ENCODE measurements around the gene TLL1.

The TLL1 gene

DNA sequence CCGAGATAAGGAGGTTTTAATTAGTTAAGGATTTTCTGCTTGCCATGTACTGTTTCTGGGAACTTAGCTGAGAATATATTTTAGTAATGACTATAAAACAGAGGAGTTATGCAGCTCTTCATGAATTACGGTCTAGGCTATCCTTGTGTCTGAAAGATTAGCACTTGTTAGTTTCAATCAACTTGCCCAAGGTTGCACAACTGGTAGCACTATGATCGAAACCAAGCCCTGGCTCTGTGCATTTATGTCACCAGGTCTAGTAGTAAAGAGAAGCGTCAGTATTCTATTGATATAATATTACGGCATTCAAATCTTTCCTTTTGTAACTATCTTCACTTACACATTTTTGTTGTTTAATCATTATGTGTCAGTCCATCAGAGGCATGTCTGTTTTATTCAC, 176.0 kb downstream of the TLL1 start:
- no peak for DNase-seq (ENCODE audit: low read depth)

DNA sequence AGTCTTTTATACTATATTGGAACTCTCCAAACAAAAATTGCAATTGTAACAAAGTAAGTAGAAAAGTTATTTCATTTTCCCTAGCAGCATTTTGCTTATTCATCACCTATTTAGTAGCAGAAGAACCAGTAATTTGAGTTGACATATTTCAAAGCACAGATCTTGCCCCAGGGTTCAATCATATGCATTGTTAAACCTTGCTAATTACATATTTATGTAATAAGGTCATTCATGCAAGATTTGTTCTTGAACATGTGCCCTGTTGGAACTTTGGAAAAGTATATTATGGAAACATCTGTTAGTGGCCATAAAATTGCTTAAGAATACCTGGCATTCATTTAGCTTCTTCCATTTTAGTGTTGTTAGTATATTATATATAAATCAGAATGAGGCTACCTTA, 191.7 kb downstream of the TLL1 start:
- DNase-seq (ENCODE audit: low read depth): no peak

DNA sequence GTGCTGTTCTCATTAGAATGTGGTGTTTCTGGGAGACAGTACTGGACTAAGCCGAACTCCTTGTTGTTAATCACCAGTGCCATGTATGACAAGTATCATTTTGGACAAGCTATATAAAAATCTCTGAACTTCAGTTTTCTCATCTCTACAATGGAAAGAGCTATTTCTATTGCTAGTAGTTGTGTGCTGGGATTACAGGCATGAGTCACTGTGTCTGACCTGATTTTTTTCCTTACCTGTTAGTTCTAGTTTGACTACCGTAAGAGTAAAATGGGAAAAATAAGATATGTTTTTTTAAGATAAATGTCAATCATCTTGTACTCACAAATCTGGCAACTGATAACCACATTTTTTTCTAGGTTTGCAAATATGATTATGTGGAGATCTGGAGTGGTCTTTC, 192.3 kb downstream of the TLL1 start:
- no peak for DNase-seq (ENCODE audit: low read depth)

- DNase-seq (ENCODE audit: low read depth): no peak
Observed at GRCh38 chr4:166066936-166067335, 193.9 kb downstream of the TLL1 start.

DNA sequence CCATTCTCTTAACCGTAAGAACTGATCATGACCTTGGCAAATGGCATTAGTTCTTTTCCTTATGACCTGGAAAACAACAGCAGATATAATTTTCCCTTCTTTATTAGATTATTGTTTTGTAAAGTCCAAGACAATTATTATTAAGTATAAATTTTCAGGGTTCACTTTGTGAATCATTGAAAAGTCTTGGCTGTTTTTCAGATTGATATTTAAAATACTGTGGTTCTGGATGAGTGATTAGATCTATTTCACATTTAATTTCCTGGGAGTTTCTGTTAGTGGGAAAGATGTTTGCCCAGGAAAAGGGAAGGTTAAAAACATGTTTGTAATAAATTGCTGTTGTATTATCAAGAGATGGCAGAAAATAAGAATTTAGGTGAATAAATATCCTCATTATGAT, 194.9 kb downstream of the TLL1 start:
- DNase-seq (ENCODE audit: low read depth): no peak

DNA sequence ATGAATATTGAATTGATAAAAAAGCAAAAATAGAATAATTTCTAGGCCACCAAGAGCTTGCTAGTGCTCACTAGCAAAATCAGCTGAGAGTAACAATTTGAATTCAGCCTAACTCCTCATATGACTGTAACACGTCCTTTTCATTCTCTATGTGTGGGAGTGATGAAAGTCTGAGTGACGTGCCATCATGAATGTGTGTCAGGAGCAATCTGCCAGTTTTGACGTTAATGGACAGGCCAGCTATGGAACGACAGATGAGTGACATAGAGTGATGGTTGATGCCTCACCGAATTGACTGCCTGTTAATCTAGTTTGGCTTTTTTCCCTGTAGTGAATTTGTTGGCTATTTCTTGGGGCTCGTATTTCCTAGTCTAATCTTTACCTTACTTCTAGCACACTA, 200.7 kb downstream of the TLL1 start:
- DNase-seq (ENCODE audit: low read depth): no peak

DNA sequence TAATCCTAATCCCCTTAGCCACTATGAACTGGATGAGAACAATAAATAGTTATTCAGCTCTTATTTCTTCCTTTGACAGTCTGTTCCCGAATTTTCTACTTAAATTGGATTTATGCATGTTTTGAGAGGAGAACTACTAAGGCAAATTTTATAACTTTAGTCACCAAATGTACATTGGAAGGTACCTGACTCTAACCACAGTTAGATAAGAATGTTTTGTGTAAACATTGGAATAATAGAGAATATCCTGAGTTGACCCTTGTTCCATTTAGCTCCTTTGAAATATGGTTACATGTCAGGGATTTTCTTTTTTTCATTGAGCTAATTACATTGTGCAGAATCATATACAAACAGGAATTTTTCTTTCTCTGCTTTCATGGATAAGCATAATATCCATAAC, 202.6 kb downstream of the TLL1 start:
- no peak for DNase-seq (ENCODE audit: low read depth)

GRCh38 chr4:166077782-166078181, 204.7 kb downstream of the TLL1 start:
- no peak for DNase-seq (ENCODE audit: low read depth)

DNA sequence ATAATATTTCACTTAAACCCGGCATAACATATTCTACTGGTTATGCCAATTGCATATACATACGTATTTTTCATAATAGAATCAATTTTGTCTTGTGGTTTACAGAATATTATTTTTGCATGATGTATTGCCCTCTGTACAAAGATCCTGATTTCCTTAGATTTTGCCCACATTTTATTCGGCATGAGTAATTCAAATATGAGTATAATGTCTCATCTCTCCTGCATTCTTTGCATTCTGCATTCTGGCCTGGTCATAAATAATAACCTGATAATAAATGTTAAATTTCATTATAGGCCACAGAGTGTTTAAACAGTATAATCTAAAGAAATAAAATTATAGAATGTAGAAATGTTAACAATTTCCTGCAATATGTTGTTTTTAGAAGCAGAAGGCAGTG, 205.3 kb downstream of the TLL1 start:
- DNase-seq (ENCODE audit: low read depth): no peak

GRCh38 chr4:166078955-166079354, 205.9 kb downstream of the TLL1 start:
- DNase-seq (ENCODE audit: low read depth): no peak

GRCh38 chr4:166087569-166087968, 214.5 kb downstream of the TLL1 start:
- no peak for DNase-seq (ENCODE audit: low read depth)

DNA sequence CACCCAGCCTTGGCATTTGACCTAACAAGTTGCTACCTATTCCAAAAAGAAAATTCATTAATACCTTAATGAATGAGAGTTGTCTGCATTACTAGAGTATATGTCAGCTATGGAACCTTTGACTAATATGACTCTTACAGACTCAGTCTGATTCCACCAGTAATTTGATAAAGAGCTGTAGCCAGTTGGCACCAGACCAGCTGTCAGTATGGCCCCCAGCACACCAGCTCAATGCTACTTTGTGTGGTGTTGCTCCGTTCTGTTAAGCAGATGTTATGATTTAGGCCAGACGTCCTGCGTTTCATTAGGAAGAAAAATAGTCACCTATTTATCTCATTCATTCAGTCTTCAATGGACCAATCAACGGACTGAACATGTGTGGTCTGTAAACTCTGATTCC, 215.5 kb downstream of the TLL1 start:
- no peak for DNase-seq (ENCODE audit: low read depth)

DNA sequence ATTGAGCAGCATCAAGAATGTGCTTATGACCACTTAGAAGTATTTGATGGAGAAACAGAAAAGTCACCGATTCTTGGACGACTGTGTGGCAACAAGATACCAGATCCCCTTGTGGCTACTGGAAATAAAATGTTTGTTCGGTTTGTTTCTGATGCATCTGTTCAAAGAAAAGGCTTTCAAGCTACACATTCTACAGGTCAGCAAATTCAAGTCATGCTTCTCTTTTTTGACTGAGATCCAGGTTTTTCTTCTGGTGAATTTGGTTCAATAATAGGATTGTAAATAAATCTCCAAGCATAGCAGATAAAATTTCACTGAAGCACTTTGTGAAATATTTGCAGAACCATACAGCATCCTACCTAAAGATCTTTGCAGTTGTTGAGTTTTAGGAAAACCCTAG, 218.1 kb downstream of the TLL1 start:
- DNase-seq (ENCODE audit: low read depth): no peak

GRCh38 chr4:166091912-166092510, 219.0 kb downstream of the TLL1 start:
- DNase-seq (ENCODE audit: low read depth): no peak

GRCh38 chr4:166092797-166093290, 219.8 kb downstream of the TLL1 start:
- no peak for DNase-seq (ENCODE audit: low read depth)

- DNase-seq (ENCODE audit: low read depth): no peak
Observed at GRCh38 chr4:166104623-166105022, 231.6 kb downstream of the TLL1 start.

- no peak for DNase-seq (ENCODE audit: low read depth)
Observed at GRCh38 chr4:166121897-166122296, 248.9 kb downstream of the TLL1 start.

DNA sequence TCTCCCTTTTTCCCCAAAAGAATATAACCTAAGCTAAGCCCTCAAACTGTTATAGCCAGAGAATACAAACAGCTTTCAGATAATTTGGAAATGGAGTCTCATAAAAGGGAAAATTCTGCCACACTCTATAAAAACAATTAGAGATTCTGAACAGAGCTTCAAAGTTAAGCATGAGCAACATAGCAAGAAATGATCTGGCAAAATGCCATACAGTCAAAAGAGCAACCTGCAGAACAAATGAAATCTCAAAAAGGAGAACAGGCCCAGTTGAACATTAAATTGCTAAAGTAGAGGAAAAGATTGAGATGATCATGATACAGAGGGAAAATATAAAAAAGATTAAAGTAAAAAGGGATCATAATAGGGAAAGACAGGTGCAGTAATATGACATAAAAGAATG, 250.5 kb downstream of the TLL1 start:
- no peak for DNase-seq (ENCODE audit: low read depth)

- no peak for DNase-seq (ENCODE audit: low read depth)
Observed at GRCh38 chr4:166128403-166128802, 255.4 kb downstream of the TLL1 start.

GRCh38 chr4:166134285-166134684, 261.2 kb downstream of the TLL1 start:
- no peak for DNase-seq (ENCODE audit: low read depth)

- DNase-seq (ENCODE audit: low read depth): no peak
Observed at GRCh38 chr4:166140951-166141350, 267.9 kb downstream of the TLL1 start.

DNA sequence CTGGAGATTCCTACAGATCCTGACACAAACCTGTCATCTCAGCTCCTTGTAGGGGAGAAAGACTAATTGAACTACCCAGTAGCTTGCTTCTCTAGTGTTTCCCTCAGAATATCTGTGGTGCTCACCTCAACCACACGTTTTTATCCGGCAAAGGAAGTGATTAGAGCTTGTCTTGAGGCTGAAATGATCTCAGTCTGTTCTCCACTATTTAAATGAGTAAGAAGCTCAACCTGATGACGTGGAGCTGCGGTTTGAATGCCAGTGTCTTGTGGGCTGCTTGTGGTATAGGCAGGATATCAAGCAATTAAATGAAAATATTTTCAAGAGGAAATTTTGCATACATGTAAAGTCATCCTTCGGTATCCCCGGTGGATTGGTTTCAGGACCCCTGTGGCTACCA, 270.2 kb downstream of the TLL1 start:
- no peak for DNase-seq (ENCODE audit: low read depth)

GRCh38 chr4:166144607-166145006, 271.6 kb downstream of the TLL1 start:
- DNase-seq (ENCODE audit: low read depth): no peak

- no peak for DNase-seq (ENCODE audit: low read depth)
Observed at GRCh38 chr4:166146806-166147540, 273.9 kb downstream of the TLL1 start.

All from activated T-cell treated with anti-CD3 and anti-CD28 coated beads for 24 hours (primary cell).